WERI-Rb-1 (cell line): ENCODE data around the gene DBF4B.

Source experiments
- DNase-seq: peaks from one replicate; pipeline ENCODE4 v3.0.0-alpha.2; 2020
- H3K27ac ChIP-seq: fragments of 250-450 bp; sonication (Bioruptor Pico); 2 replicates; pipeline ENCODE4 v1.5.1; 2020; ENCODE audit warnings: mild to moderate bottlenecking, moderate library complexity
- H3K27me3 ChIP-seq: fragments of 250-450 bp; sonication (Bioruptor Pico); 2 replicates; pipeline ENCODE4 v1.5.1; 2021; ENCODE audit warnings: mild to moderate bottlenecking, low read depth, moderate library complexity; ENCODE audit not compliant: insufficient read depth, severe bottlenecking
- H3K36me3 ChIP-seq: fragments of 250-450 bp; sonication (Bioruptor Pico); 2 replicates; pipeline ENCODE4 v1.5.1; 2020; ENCODE audit warnings: mild to moderate bottlenecking, moderate library complexity
- H3K4me3 ChIP-seq: 2 replicates; pipeline ENCODE4 v1.5.1; 2011; ENCODE audit warnings: low read depth, mild to moderate bottlenecking, control low read depth, low read length
- H3K9me3 ChIP-seq: fragments of 250-450 bp; sonication (Bioruptor Pico); 2 replicates; pipeline ENCODE4 v1.5.1; 2021; ENCODE audit warnings: mild to moderate bottlenecking, moderate library complexity; ENCODE audit not compliant: severe bottlenecking
- TF ChIP-seq, protein P1 (sequence below): IDR thresholded peaks from 2 replicates; pipeline ENCODE4 v1.5.1; 2011; ENCODE audit warnings: low read depth, mild to moderate bottlenecking, control low read depth, inconsistent platforms, low read length

Gene DBF4B

DNA sequence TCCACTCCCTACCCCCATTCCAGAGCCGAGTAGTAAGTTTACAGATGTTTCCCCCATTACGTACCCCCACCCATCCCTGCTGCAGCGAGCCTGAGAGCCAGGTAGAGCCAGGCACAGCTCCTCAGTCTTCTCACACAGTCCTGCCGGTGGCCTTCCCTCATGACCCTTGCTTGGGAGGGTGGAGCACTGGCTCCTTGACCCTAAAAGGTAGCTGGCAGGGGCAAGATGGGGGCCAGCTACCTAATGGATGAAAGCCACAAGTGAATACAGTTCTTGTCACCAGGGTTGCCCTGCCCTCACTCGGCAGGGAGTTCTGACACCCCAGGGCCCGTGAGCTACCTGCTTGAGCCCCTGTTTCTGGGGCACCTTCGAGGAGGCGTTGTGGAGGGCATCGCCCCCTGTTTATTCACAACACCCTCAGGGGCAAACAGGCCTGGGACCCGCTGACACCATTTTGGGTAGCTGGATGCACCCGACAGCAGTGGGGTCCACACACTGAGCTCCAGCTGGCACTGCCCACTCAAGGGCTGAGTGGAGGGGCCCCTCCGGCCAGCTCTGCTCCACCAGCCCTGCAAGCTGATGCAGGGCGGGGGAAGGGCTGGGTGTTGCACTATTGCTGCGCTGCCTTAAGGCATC is 72.5 kb downstream of the DBF4B start:
- H3K4me3 ChIP-seq: no peak overlapping the region
- TF ChIP-seq, protein P1, sequence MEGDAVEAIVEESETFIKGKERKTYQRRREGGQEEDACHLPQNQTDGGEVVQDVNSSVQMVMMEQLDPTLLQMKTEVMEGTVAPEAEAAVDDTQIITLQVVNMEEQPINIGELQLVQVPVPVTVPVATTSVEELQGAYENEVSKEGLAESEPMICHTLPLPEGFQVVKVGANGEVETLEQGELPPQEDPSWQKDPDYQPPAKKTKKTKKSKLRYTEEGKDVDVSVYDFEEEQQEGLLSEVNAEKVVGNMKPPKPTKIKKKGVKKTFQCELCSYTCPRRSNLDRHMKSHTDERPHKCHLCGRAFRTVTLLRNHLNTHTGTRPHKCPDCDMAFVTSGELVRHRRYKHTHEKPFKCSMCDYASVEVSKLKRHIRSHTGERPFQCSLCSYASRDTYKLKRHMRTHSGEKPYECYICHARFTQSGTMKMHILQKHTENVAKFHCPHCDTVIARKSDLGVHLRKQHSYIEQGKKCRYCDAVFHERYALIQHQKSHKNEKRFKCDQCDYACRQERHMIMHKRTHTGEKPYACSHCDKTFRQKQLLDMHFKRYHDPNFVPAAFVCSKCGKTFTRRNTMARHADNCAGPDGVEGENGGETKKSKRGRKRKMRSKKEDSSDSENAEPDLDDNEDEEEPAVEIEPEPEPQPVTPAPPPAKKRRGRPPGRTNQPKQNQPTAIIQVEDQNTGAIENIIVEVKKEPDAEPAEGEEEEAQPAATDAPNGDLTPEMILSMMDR: no peak

DNA sequence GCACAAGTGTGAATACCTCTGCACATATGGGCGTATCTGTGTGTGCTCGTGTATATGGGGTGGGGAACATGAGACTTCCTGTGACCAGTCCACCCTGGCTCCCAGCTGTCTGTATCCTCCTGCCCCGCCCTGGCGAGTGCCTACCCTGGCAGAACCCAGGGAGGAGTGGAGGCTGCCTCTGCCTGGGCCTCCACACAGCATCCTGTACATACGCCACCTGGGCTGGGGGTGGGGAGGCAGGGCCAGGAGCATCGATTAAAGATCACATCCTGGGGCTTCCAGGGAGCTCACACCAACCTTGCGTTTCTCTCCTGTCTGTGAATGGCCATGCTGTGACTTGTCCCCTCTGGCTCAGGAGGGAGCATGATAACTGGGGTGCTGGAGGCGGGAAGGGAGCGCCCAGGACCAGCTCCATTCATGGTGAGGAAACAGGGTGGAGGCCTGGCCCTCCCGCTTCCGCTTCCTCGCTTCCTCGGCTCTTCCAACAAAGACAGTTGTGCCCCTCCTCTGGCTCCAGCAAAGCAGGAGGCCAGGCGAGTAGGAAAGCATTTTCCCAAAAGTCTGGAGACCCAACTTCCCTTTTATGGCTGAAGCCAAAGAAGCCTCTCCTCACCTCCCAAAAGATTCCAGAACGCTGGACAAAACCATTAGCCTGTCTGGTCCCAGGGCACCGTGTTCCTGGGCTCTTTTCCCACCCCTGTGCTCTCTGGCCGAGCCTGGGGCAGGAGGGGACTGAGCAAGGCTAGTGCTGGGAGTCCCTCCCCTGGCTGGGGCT is 73.3 kb downstream of the DBF4B start:
- H3K27ac ChIP-seq: no peak overlapping the region
- TF ChIP-seq, protein P1: no peak
- no peaks in the 10 kb centered on the region for H3K9me3 ChIP-seq
- no peak overlapping the region for H3K4me3 ChIP-seq
- DNase-seq: no peak
- no peaks in the 10 kb centered on the region for H3K27me3 ChIP-seq
- H3K36me3 ChIP-seq: peaks cover 12% of the 10 kb centered on the region

More for the DNA sequence above, 72.5 kb downstream of the DBF4B start:
- no peak overlapping the region for H3K27ac ChIP-seq
- peaks cover 12% of the 10 kb centered on the region for H3K36me3 ChIP-seq
- H3K27me3 ChIP-seq: no peaks in the 10 kb centered on the region
- no peaks in the 10 kb centered on the region for H3K9me3 ChIP-seq
- no peak for DNase-seq

DNA sequence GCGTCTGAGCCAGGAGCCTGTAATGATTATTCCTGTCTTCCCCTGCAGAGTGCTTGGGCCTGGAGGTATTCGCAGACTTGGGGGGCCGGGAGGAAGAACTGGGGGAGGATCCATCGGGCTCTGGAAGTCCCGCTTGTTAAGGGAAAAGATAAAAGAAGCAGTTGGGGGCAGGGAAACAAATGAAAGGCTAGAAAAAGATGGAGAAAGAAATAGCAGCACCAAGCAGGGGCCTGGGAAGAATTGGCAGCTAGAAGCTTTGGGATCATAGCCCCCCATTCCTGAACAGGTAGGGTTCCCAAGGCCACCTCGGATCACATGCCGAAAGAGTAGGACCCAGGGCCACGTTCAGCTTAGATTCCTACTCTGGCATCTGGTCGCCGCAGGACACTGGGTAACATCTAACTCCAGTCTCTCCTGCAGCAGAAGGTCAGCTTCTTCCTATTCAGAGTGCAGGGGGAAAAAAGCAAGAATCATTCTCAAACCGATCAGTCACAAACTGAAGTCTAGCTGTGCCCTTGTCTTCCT is 73.9 kb downstream of the DBF4B start:
- no peak for DNase-seq
- H3K9me3 ChIP-seq: no peaks in the 10 kb centered on the region
- TF ChIP-seq, protein P1: no peak
- H3K36me3 ChIP-seq: peaks cover 7% of the 10 kb centered on the region
- no peak overlapping the region for H3K4me3 ChIP-seq
- H3K27me3 ChIP-seq: no peaks in the 10 kb centered on the region
- no peak overlapping the region for H3K27ac ChIP-seq

DNA sequence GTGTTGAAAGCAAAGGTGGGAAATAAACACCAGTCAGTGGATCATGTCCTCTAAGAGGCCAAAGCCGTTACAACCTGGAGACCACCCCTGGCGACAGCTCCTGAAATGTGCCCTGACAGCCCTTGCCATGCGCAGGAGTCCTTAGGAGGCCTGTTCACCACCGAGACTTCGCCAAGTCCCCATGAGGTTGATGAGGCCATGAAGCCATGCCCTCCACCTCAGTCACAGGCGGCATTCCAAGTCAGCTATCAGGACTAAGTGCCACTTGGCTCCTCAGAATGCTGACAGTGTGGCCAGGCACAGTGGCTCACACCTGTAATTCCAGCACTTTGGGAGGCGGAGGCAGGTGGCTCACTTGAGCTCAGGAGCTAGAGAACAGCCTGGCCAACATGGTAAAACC is 77.5 kb downstream of the DBF4B start:
- Histone ChIP-seq H3K4me3 (no peak overlapping the region), H3K36me3 (no peaks in the 10 kb centered on the region), H3K27me3 (no peaks in the 10 kb centered on the region), H3K27ac (no peak overlapping the region), H3K9me3 (no peaks in the 10 kb centered on the region)
- DNase-seq: no peak
- TF ChIP-seq, protein P1: no peak

DNA sequence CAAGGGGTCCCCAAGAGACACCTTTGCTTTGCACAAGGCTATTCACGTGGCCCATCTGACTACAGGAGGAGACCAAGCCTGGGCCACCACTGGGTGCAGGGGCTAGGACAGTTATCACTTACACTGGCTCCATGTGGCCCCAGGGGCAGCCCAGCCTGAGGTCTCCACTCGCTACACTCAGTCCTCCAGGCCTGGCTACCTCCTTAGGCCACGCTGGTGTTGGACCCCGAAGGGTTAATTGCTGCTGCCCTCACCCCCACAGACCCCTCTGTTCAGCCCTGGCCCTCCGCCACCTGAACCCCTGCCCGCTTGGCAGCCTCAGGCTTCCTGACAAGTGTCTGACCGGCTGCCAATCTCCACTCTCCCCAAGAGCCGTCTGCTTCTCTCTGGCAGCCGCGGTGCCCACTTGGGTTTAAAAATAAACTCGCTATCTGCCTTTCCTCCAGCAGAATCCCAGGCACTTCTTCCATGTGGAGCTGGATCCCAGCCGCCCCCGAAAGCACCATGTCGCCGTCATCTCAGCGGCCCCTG is 78.2 kb downstream of the DBF4B start:
- Histone ChIP-seq H3K36me3 (no peaks in the 10 kb centered on the region), H3K27me3 (no peaks in the 10 kb centered on the region), H3K9me3 (no peaks in the 10 kb centered on the region), H3K4me3 (no peak overlapping the region), H3K27ac (no peak overlapping the region)
- TF ChIP-seq, protein P1: no peak
- no peak for DNase-seq
